ENCODE results near the gene ADCY3.

Gene ADCY3

DNA sequence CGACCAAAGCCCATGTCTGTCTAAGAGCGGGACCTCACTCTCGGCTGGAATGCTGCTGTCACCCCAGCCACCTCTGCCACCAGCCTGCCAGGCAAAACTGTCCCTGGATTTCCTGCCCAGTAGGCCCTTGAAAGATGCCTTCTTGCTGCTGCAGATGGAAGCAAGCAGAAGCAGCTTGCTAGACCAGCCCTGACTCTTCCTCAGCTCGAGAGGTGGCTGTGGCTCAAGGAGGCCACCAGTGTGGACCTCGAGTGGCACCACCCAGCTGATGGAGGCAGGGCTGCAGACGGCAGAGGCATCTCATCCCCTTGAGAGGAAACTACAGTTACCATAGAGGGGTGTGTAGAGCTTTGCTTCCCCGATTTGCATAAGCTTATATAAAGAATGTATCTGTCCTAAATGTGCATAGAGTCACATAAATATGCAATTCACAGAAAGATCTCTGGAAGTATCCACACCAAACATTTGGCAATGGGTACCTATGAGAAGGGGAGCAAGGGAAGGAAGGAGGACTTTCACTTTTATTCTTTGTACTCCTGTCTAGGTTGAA lies 20.6 kb downstream of the ADCY3 start:
- DNase-seq: no peak

DNA sequence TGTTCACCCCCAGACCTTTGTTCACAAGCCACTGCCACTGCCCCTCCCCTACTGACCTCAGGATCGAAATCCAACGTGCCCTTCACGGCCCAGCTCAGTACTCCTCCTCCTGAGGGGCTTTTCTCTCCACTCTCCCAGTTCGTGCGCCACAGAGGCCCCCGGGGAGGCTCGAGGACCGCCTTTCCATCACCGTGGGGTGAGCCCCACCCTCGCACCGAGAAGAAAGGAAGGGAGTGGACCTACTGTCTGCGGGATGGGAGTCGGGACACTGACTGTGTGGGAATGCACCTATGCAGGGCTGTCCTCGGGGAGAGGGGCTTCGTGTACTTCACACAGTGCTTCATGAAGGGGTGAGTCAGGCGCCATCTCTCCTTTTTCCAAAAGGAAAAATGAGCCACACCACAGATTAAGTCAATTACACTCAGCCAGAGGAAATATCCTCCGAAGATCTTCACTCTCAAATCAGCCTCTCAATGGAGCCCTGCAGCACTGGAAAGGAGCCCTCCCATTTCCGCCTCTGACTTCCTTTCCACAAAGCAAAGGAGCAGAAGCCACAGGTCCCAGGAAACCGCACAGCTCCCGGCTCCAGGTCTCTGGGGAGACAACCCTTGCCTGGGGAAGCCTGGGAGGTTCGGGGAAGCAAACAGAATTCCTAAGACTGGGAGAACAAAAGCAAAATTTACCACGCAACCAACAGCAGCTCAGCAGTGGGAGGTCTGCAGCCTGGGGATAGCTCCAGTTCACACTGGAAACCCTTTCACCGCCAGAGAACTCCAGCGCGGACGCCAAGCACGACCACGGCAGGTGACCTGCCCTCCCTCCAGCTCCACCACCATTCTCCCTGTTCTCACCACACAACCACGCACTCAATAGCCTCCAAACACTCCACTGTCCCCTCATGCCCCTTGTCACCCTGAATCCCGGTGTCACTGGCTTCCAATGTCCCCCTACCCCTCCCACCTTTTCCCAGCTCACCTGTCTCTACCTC lies 21.6 kb downstream of the ADCY3 start:
- DNase-seq: no peak

DNA sequence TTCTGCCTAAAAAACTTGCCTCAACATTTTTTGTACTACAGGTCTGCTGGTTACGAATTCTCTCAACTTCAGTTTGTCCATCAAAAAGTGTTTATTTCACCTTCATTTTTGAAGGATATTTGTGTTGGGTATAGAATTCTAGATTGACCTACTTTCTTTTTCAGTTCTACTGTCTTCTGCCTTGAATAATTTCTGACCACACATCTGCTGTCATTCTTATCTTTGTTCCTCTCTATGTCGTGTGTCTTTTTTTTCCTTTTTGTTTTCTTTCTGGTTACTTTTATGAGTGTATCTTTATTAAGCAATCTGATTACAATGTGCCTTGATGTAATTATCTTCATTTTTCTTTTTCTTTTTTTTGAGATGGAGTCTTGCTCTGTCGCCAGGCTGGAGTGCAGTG lies 25.3 kb downstream of the ADCY3 start:
- DNase-seq: no peak

DNA sequence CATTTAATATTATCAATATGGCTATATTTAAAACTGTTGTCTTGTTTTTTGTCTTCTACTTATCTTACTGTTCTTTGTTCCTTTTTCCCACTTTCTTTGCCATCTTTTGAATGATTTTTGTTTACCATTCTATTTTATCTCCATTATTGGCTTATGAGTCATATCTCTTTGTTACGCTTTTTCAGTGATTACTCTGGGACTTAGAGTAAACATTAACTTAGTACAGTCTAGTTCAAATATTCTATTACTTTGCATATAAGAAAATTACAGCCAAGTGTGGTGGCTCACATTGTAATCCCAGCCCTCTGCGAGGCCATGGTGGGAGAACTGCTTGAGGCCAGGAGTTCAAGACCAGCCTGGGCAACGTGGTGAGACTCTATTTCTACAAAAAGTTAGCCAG lies 26.1 kb downstream of the ADCY3 start:
- DNase-seq: no peak

DNA sequence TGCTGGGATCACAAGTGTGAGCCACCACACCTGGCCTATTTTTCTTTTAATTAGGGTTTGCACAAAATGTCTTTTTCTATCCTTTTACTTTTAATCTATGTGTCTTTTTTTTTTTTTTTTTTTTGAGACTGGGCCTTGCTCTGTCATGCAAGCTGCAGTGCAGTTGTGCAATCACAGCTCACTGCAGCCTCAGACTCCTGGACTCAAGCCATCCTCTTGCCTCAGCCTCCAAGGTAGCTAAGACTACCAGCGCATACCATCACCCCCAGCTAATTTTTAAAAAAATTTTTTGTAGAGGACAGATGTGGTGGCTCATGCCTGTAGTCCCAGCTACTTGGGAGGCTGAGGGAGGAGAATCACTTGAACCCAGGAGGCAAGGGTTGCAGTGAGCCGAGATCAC lies 27.1 kb downstream of the ADCY3 start:
- DNase-seq: no peak

DNA sequence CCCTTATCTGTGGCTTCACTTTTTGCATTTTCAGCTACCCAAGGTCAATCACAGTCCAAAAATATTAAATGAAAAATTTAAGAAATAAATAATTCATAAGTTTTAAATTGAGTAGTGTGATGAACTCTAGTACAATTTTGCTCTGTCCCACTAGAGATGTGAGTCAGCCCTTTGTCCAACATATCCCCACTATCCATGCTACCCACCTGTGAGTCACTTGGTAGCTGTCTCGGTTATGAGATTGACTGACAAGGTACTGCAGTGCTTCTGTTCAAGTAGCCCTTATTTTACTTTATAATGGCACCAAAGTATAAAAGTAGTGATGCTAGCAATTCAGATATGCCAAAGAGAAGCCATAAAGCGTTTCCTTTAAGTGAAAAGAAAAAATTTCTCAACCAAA lies 28.8 kb downstream of the ADCY3 start:
- DNase-seq: no peak

DNA sequence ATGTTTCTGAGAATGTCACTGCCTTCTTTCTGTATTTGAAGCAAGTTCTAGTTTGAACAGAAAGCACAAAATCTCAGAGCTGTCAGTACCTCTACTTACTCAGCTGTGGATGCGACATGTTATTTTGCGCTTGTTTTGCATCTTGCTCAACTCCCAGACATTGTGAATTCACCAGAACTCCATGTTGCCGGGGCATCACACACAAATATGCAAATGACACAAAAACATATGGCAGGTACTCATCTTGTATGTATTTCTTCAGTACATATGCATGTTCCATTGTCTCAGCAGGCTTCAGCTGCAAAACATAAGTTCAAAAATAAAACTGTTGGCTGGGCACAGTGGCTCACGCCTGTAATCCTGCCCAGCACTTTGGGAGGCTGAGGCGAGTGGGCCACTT lies 30.8 kb downstream of the ADCY3 start:
- DNase-seq: no peak

DNA sequence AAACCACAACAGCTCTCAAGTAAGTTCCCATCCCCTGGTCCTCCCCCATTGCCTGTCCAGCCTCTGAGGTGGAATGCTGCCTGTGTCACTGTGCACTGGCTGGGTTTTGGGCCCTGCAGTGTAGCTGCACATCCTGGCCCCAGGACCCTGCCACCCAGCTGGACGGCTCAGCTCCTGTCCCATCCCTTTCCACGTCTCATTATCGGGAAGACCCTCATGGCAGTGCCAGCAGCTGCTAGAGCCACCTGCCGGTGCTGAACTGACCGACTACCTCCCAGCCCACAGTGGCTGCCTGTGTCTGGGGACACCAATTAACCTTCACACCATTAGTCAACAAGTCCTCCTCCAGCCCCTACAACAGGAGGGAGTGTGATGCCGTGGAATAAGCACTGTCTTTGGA lies 31.9 kb downstream of the ADCY3 start:
- DNase-seq: no peak

DNA sequence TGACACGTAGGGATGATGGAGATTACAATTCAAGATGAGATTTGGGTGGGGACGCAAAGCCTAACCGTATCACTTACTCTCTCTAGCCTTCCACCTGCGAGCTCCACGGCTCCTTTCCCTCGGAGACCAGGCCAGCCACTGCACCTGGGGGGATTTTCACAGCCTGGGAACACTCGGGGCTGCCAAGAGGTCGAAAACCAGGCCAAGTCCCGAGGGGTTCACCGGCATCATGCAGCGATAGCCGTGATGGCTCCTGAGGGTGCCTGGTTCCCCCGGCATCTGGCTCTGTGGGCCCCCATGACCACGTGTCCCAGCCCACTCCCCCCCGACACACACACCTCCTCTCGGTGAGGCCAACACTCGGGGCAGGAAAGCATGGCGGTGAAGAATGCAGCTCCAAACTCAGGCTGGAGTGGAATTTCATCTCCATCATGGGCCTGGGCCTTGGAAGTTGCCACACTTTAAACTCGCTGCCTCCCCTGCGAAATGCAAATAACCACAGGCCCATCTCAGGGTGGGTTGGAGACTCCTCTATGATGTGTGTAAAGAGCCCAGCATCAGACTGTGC lies 32.6 kb downstream of the ADCY3 start:
- no peak for DNase-seq

DNA sequence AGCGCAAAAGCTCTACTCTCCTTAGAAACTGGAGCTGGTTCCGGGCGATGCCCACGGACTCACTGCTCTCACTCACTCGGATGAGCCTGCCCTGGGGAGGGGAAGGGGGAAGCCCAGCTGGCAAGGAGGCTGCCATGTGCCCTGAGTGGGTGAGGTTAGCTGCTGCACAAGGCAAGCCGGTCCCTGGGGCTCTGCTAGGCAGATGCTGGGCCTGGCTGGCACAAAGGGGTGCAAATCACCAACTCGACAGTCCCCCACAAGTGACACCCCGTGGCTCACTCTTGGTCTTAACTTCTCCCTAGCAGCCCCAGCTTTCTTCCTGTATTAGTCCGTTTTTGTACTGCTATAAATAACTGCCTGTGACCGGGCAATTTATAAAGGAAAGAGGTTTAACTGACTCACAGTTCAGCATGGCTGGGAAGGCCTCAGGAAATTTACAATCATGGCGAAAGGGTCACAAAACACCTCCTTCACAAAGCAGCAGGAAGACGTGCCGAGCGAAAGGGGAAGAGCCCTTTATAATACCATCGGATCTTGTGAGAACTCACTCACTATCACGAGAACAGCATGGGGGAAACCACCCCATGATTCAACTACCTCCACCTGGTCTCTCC lies 33.2 kb downstream of the ADCY3 start:
- no peak for DNase-seq

DNA sequence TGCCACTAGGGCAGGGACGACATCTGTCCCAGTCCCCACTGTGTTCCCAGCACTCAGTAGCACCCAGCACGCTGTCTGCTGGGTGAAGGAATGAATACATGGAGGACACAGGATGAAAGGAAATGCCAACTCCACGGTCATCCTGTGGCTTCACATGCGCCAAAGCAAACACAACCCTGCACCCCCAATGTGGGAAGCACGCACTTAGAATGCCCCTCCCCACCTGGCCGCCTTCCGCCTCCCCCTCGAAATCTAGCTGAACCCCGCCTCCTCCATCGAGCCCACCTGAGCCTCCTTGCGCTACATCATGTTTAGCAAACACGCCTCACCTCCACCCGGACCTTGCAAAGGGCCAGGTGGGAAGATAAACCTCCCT lies 33.9 kb downstream of the ADCY3 start:
- no peak for DNase-seq

DNA sequence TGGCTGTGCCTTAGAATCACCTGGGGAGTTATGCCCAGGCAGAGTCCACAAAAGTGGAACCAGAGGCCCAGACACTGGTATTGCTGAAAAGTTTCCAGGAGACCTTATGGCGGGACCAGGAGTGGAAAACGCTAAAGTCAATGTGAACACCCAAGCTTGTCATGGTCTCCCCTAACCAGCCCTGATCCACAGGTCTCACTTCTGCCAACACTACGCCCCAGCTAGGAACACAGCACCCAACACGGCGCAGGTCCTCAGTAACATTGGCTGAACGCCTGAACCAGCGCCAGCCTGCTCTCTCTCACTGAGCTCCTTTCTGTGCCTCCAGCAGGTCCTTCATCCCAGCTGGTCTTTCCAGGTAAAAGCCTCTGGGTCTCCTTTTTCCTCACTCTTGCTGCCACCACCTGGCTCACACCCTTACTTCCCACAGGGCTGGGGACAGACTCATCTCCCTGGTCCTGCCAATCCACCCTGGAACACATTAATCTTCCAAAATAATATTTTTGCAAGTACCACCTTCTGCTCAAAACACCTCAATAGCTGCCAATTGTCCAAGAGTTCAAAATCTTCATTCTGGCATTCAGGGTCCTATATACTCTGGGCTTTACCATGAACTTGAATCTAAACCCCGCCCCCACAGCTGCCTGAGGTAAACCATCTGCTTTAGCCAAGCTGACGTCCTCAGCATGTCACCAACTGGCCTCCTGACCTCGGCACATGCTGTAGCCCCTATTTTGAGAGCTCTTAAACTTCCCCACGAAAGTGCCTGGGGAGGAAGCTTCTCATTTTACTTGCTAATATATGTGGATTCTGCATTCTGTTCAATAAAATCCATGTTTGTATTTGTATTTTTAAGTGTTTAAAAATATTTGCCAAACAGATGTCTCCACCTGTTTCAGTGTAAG lies 34.6 kb downstream of the ADCY3 start:
- DNase-seq: no peak

DNA sequence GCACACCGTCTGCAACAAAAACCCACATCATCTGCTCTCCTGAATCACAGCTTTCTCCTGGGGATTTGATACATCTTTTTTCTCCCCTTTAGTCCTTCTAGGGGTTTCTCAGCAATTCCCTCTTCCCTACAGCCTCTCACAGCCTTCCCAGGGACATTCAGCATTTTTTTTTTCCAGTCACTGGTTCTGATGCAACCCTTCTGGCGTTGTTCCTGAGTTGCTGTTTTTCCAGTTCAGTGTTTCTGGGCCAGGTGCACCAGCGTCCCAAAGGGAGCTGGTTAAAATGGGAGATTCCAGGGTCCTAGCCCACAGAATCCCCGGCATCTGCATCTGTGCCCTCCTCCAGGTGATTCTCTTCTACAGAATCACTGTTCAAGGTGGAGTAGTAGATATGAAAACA lies 36.1 kb downstream of the ADCY3 start:
- no peak for DNase-seq

DNA sequence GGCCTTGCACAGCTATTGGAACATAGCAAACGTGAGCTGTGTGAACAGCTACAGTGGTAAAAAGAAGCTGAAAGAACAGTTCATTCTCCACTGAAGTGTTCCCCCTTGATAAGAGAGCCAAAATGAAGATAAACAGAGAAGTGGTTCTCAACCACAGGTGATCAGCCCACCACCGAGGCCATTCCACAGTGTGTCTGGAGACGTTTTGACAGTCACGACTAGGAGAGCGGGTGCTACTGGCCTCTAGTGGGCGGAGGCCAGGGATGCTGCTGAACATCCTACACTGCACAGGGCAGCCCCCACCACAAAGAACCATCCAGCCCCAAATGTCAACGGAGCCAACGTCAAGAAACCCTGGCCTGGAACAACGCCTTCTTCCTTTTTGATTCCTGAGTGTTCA lies 38.4 kb downstream of the ADCY3 start:
- DNase-seq: no peak

DNA sequence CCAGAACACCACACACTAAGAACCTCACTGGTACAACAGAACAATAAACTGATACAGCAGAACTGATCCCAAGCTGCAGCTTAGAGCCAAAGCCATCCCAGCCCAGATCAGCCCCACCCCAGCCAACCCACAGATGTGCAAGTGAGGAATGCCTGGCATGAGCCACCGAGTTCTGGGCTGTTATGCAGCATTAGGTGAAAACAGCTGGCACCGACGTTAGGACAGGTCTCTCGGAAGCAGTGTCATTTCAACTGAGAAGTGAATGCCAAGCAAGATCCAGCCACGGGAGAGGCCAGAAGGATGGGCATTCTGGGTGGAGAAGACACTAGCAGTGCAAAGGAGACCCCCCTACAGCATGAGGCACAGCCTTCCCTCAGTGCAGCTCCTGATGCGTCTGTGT lies 38.9 kb downstream of the ADCY3 start:
- DNase-seq: no peak

DNA sequence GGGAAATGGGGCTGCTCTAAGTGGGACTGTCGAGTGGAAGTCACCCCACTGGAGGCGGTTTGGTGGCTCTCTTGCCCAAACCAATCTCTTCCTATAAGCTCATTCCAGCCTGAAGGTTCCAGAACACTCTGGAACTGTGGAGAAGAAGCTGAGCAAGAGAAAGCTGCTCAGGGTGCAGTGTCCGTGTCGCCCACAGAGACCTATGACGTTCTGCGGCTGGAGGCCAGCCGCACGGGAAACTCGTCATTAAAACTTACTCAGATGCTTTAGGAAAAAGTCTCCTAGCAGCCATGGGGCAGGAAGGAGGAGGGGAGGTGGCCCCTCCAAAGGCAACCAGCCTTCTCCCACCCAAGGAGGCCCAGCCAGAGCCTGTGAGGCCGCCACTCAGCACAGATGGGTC lies 41.7 kb downstream of the ADCY3 start:
- DNase-seq: no peak

DNA sequence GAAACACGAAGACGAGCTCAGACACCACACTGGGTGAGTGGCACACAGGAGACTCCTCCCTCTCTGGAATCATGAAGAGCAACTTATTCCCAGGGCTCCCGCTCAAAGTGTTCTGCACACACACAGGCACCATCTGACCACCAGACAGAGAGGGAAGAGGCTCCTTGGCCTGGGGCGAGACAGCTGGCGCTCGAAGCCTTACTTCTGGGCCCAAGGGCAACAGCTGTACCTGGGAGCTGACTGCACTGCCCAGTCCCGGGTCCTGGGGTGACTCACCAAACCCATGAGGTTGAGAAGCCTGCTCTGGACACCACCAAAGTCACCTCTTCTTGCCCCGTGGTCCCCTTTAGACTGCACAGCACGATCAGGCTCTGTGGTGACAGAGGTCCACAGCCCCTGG lies 42.4 kb downstream of the ADCY3 start:
- no peak for DNase-seq

DNA sequence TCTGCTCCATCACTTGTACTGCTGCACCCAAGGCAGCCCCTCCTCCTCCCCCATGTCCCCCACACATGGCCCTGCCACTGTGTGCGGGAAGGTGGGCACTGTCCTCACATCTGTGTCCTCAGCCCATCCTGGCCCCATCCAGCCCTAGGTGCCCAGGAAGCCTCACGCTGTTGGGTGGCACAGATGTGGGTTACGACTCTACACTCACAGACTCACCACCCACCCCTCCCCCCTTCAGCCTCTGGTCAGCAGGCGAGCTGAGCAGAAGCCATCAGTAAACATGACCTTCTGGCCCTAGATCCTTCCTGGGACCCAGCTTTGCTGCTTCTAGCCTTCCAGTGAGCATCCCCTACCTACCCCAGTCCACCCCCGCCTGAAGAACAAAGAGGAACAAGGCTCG lies 43.0 kb downstream of the ADCY3 start:
- DNase-seq: no peak

DNA sequence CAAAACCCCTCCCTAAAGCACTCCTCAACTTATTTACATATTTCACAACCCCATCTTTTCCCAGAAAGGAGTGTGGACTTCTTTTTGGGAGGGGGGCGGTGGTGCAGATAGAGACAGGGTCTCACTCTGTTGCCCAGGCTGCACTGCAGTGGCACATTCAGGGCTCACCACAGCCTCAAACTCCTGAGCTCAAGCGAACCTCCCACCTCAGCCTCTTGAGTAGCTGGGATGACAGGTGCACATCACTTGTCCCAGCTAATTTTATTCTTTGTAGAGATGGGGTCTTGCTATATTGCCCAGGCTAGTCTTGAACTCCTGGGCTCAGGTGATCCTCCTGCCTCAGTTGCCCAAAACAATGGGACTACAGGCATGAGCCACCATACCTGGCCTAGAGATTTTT lies 44.1 kb downstream of the ADCY3 start:
- DNase-seq: no peak

DNA sequence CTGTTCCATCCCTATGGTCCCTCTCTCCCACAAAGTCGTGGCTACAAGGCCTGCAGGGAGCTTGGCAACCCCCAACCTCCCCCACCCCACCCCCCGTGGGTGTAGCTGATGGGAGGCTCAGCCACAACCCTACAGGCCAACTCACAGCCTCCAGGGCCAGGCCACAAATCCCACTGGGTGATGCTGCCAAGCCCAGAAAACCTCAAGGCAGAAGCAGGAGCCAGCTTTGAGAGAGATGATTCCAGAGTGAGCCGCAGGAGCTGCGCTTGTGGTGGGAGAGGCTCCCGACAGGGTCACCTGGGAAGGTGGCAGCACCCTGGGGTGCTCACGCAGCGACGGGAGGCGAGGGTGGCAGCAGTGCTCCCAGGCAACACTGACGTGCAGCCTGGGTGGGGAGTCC lies 44.8 kb downstream of the ADCY3 start:
- DNase-seq: no peak

DNA sequence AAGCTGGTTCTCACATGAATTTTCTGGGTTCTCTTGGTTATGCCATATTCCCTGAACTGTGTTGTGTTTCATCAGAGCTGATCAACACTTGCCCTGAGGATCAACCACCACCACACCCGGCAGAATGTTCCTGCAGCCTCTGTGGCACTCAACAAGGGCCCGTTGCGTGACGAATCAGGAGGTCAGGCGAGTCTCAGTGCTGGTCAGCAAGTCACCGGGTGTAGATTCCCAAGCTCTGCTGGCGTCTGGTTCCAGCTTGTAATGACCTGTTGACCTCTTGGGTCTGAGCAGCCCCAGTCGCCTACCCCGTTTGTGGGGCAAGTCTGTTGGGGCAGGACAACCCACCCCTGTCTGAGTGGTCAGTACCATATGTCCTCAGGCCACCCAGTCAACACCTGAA lies 46.0 kb downstream of the ADCY3 start:
- no peak for DNase-seq

DNA sequence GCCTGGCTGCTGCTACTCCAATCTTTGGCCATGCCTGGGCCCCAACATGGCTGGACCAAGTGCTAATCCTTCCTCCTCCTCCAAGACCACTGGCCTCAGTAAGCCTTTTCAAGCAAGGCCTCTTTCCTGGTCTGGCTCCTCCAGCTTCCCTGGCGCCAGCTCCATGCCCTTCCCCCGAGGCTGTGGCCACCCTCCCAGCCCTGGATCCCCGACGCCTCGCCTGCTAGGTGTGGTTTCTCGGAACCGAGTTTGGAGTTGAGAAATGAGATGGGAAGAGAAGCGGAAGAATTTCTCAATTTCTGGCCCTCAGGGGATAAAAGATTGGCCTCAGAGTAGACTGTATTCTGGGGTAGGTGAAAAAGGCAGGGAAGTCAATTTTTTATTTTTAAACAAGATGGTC lies 46.4 kb downstream of the ADCY3 start:
- no peak for DNase-seq
